HCEC 1CT (cell line): ENCODE results near the gene GNA14.
"Not testable (repeated sequence)": the region's sequence is repeated elsewhere in the genome, so short reads cannot be mapped to it uniquely, and the experiment has no call there.

Experiments
- DNase-seq: peaks from one replicate; pipeline ENCODE4 v3.0.0-alpha.2; 2017

The GNA14 gene

GRCh38 chr9:77648234-77649108 is at the start of gene GNA14:
Gene GNA14 (minus strand): TSS chr9:77648322. CDS start chr9:77647793, 529 bp downstream.
- peak; percentile 7 for DNase-seq

GRCh38 chr9:77697238-77697984 is 49.3 kb upstream of the GNA14 start:
- no peak for DNase-seq

GRCh38 chr9:77690723-77691122 is 42.6 kb upstream of the GNA14 start:
- DNase-seq = not testable (repeated sequence)

GRCh38 chr9:77690119-77690518 is 42.0 kb upstream of the GNA14 start:
- DNase-seq = not testable (repeated sequence)

GRCh38 chr9:77687737-77688136 is 39.6 kb upstream of the GNA14 start:
- DNase-seq = not testable (repeated sequence)

- no peak for DNase-seq
Measured at GRCh38 chr9:77680581-77680980, 32.5 kb upstream of the GNA14 start.

- no peak for DNase-seq
Measured at GRCh38 chr9:77679661-77680368, 31.7 kb upstream of the GNA14 start.

- no peak for DNase-seq
Measured at GRCh38 chr9:77679088-77679487, 31.0 kb upstream of the GNA14 start.

- no peak for DNase-seq
Measured at GRCh38 chr9:77677957-77678535, 29.9 kb upstream of the GNA14 start.

GRCh38 chr9:77677397-77677796 is 29.3 kb upstream of the GNA14 start:
- DNase-seq = no peak

GRCh38 chr9:77673941-77674791 is 26.0 kb upstream of the GNA14 start:
- peak; percentile 38 for DNase-seq

GRCh38 chr9:77672183-77672582 is 24.1 kb upstream of the GNA14 start:
- DNase-seq = no peak

- DNase-seq = no peak
Measured at GRCh38 chr9:77667151-77667550, 19.0 kb upstream of the GNA14 start.

GRCh38 chr9:77663754-77664153 is 15.6 kb upstream of the GNA14 start:
- no peak for DNase-seq

GRCh38 chr9:77661566-77662085 is 13.5 kb upstream of the GNA14 start:
- no peak for DNase-seq

GRCh38 chr9:77659926-77660325 is 11.8 kb upstream of the GNA14 start:
- no peak for DNase-seq

- DNase-seq = no peak
Measured at GRCh38 chr9:77651203-77651602, 3.1 kb upstream of the GNA14 start.

GRCh38 chr9:77649109-77649812 is 1.1 kb upstream of the GNA14 start:
- DNase-seq = peak; percentile 54

GRCh38 chr9:77647267-77648233 is 572 bp downstream of the GNA14 start:
- DNase-seq = no peak

- no peak for DNase-seq
Measured at GRCh38 chr9:77643871-77644270, 4.3 kb downstream of the GNA14 start.
